M059J (cell line): ENCODE measurements around the gene C14orf39. TPM values are rescaled to one million over a fixed set of nuclear protein-coding genes. Genes with fewer than 3 reads are reported as not detected.
A peak's percentile ranks its signal among the peaks of the same experiment; 100 is the strongest.

Source experiments
- DNase-seq: peaks from one replicate; pipeline ENCODE4 v3.0.0-alpha.2; 2012; ENCODE audit warnings: low read depth
- total RNA-seq: library from RNA; depleted of rRNA; stranded (reverse); fragments of >200 nt; shearing (Covaris generic); gene quantifications from 2 replicates; pipeline ENCODE4 v1.2.3, GENCODE V29; 2014; rRNA removed

Gene C14orf39
- not detected in 2 replicates for total RNA-seq

- DNase-seq: no peak
These were observed at the start of gene C14orf39 for GRCh38 chr14:60485598-60486251. C14orf39 (minus strand) TSS chr14:60486063; CDS start chr14:60485078, 985 bp downstream.

GRCh38 chr14:60532442-60532841, 46.6 kb upstream of the C14orf39 start:
- DNase-seq: no peak

GRCh38 chr14:60515511-60516289, 29.8 kb upstream of the C14orf39 start:
- DNase-seq: no peak

- no peak for DNase-seq
These were observed 29.1 kb upstream of the C14orf39 start for GRCh38 chr14:60514741-60515491.

GRCh38 chr14:60514378-60514740, 28.5 kb upstream of the C14orf39 start:
- no peak for DNase-seq

GRCh38 chr14:60512973-60513571, 27.2 kb upstream of the C14orf39 start:
- no peak for DNase-seq

GRCh38 chr14:60512126-60512525, 26.3 kb upstream of the C14orf39 start:
- no peak for DNase-seq

GRCh38 chr14:60510951-60511599, 25.2 kb upstream of the C14orf39 start:
- DNase-seq: no peak

GRCh38 chr14:60510254-60510950, 24.5 kb upstream of the C14orf39 start:
- no peak for DNase-seq

- DNase-seq: no peak
These were observed 23.8 kb upstream of the C14orf39 start for GRCh38 chr14:60509438-60510253.

GRCh38 chr14:60508707-60509437, 23.0 kb upstream of the C14orf39 start, which contains the start of gene SIX6:
SIX6 (plus strand) TSS chr14:60509146; CDS start chr14:60509399, 253 bp downstream.
- peak; percentile 3 for DNase-seq

- DNase-seq: no peak
These were observed 22.5 kb upstream of the C14orf39 start for GRCh38 chr14:60508363-60508706.

GRCh38 chr14:60506985-60507829, 21.3 kb upstream of the C14orf39 start:
- DNase-seq: no peak

- no peak for DNase-seq
These were observed 20.7 kb upstream of the C14orf39 start for GRCh38 chr14:60506462-60506984.

- no peak for DNase-seq
These were observed 20.1 kb upstream of the C14orf39 start for GRCh38 chr14:60506010-60506409.

GRCh38 chr14:60505448-60505847, 19.6 kb upstream of the C14orf39 start:
- no peak for DNase-seq

- no peak for DNase-seq
These were observed 16.7 kb upstream of the C14orf39 start for GRCh38 chr14:60502541-60502940.

- DNase-seq: no peak
These were observed 10.1 kb upstream of the C14orf39 start for GRCh38 chr14:60495946-60496345.
